ENCODE data around the gene CWC27. TPM values are rescaled to one million over a fixed set of nuclear protein-coding genes. Genes with fewer than 3 reads are reported as not detected.

CWC27 gene
- total RNA-seq, 1 donor from 2014 or later, result 28.9 TPM

DNA sequence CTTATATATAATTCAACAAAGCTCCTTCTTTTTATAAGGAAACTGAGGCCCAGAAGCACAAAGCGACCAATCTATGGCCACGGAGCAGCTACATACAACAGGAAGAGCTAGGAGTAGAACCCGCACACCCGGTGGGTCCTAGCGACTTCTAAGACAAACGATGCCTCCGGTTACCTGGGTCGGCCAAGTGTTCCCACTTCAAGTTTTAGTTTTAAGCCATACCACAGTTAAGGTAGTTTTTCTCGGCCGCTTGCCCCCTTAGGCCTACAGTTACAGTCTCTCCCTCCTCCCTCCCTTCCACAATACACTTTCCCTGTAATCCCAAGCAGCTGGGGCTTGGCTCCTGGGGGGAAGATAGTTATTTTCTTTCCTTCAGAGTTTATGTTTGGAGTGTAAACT, 772 bp upstream of the CWC27 start:
- ATAC-seq (ENCODE audit: low read depth) (no peak), DNase-seq (peak; percentile 15)
- H3K27me3 Mint-ChIP-seq, result no peaks in the 10 kb centered on the region
- peaks cover 55% of the 10 kb centered on the region for H3K4me1 Mint-ChIP-seq
- H3K27ac Mint-ChIP-seq, result peak overlapping the region; percentile 99
- no peak for TF ChIP-seq CTCF (IDR thresholded peaks at IDR 0.05)
- ChIA-PET CTCF (interaction anchor here (0.7 to 1.4 kb wide), 4 partner anchors 11 to 717 kb away, joined by 3 to 7 read pairs (median 4); no protein-coding TSS in a partner anchor), POLR2A (interaction anchor here (0.7 to 1.5 kb wide), 3 partner anchors 41 to 795 kb away, joined by 3 to 7 read pairs (median 6); partner anchors contain the start of genes CENPK and PPWD1)
- H3K9me3 Mint-ChIP-seq, result no peaks in the 10 kb centered on the region
- intact Hi-C loops (cut with micrococcal nuclease), result loop anchor here (1.0 to 10.0 kb wide), 5 partner anchors 267 to 1377 kb away; partner anchors contain the start of genes CENPK, PPWD1, SREK1 and TRIM23
- peaks cover 27% of the 10 kb centered on the region for H3K36me3 Mint-ChIP-seq (ENCODE audit: low read depth)
- peak overlapping the region; percentile 100 for H3K4me3 Mint-ChIP-seq

- Mint-ChIP-seq H3K4me1 (peaks cover 67% of the 10 kb centered on the region), H3K4me3 (peak overlapping the region; percentile 100), H3K9me3 (no peaks in the 10 kb centered on the region), H3K27ac (no peak overlapping the region), H3K36me3 (ENCODE audit: low read depth) (peaks cover 18% of the 10 kb centered on the region), H3K27me3 (no peaks in the 10 kb centered on the region)
- ATAC-seq (ENCODE audit: low read depth) (no peak), DNase-seq (no peak)
- intact Hi-C loops (cut with micrococcal nuclease), result loop anchor here (10.0 kb wide), 2 partner anchors 265 to 1375 kb away; partner anchors contain the start of gene SREK1
- ChIA-PET CTCF (interaction anchor here (0.9 kb wide), 1 partner anchor 14 kb away, joined by 3 read pairs; no protein-coding TSS in a partner anchor), POLR2A (no interaction called here)
- TF ChIP-seq CTCF (IDR thresholded peaks at IDR 0.05), result no peak
These were observed 1.1 kb downstream of the CWC27 start for GRCh38 chr5:64769855-64770254.

- Mint-ChIP-seq H3K4me3 (no peak overlapping the region), H3K27ac (no peak overlapping the region), H3K4me1 (peaks cover 60% of the 10 kb centered on the region), H3K36me3 (ENCODE audit: low read depth) (peaks cover 29% of the 10 kb centered on the region), H3K9me3 (no peaks in the 10 kb centered on the region), H3K27me3 (no peaks in the 10 kb centered on the region)
- ChIA-PET POLR2A (no interaction called here), CTCF (no interaction called here)
- no peak for ATAC-seq (ENCODE audit: low read depth)
- no peak for DNase-seq
- TF ChIP-seq CTCF (IDR thresholded peaks at IDR 0.05), result no peak
- intact Hi-C loops (cut with micrococcal nuclease), result no loop called here
These were observed 3.0 kb downstream of the CWC27 start for GRCh38 chr5:64771736-64772135.

DNA sequence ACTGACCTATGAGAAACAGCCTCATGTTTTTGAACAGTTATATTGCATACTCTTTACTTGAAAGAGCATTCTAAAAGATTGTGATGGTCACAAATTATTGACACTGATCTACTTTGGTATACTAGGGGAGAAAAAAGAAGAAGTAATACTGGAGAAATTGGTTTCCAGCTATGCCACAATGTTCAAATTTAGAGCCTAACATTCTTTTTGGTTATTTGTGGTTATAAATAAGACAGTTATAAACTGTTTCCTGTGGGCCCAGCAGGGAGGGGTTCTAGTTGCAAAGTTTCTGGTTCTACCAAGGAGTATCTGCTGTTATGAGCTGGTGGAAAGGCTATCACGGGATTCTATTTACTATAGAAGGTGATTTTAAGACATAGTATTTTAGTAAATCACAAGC, 4.8 kb downstream of the CWC27 start:
- Mint-ChIP-seq H3K4me1 (peaks cover 44% of the 10 kb centered on the region), H3K9me3 (no peaks in the 10 kb centered on the region), H3K4me3 (peak overlapping the region; percentile 2), H3K27ac (peak overlapping the region; percentile 0), H3K27me3 (no peaks in the 10 kb centered on the region), H3K36me3 (ENCODE audit: low read depth) (peaks cover 26% of the 10 kb centered on the region)
- DNase-seq (no peak), ATAC-seq (ENCODE audit: low read depth) (no peak)
- CTCF ChIA-PET, result no interaction called here
- no peak for TF ChIP-seq CTCF (IDR thresholded peaks at IDR 0.05)
- POLR2A ChIA-PET, result no interaction called here
- intact Hi-C loops (cut with micrococcal nuclease), result no loop called here

DNA sequence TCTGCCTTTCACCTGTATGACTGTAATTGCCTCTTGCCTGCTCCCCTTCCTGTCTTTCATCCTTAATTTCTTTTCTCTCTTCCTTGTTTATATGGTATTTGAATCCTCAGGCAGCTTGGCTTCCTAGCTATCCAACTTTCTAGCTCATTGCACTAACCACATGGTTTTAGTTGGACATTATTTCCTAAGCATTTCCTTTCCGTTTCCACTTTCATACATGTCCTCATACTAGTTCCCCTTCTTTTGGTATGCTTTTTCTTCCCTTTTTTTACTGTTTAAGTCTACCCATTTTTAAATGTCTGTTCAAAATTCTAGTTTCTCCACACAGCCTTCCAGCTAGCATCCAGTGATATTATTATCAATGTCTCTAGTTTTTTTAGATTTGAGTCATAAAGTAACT, 6.6 kb downstream of the CWC27 start:
- Mint-ChIP-seq H3K27ac (no peak overlapping the region), H3K4me3 (no peak overlapping the region), H3K36me3 (ENCODE audit: low read depth) (peaks cover 31% of the 10 kb centered on the region), H3K4me1 (peaks cover 27% of the 10 kb centered on the region), H3K9me3 (no peaks in the 10 kb centered on the region), H3K27me3 (no peaks in the 10 kb centered on the region)
- no peak for TF ChIP-seq CTCF (IDR thresholded peaks at IDR 0.05)
- ChIA-PET CTCF (no interaction called here), POLR2A (no interaction called here)
- no peak for ATAC-seq (ENCODE audit: low read depth)
- no peak for DNase-seq
- intact Hi-C loops (cut with micrococcal nuclease), result no loop called here

All from activated B cell treated with CpG ODN at 0.5 μM for 24 hours (primary cell).